Left ventricle myocardium inferior (tissue), 1 donor: ENCODE data around the gene YBX1. TPM values are rescaled to one million over a fixed set of nuclear protein-coding genes. Genes with fewer than 3 reads are reported as not detected.
"Not testable (repeated sequence)": the region's sequence is repeated elsewhere in the genome, so short reads cannot be mapped to it uniquely, and the experiment has no call there.

Source experiments
- DNase-seq: peaks from one replicate; pipeline ENCODE4 v3.0.0-alpha.2; 2020
- H3K27ac ChIP-seq: fragments of 200-600 bp; replicated peaks from 2 replicates; pipeline ENCODE4 v1.8.0; 2021
- H3K27me3 ChIP-seq: fragments of 200-600 bp; 2 replicates; pipeline ENCODE4 v1.8.0; 2021; ENCODE audit warnings: low read depth
- H3K36me3 ChIP-seq: fragments of 200-600 bp; 2 replicates; pipeline ENCODE4 v1.8.0; 2021
- H3K4me1 ChIP-seq: fragments of 200-600 bp; 2 replicates; pipeline ENCODE4 v1.8.0; 2021
- H3K4me3 ChIP-seq: fragments of 200-600 bp; 2 replicates; pipeline ENCODE4 v1.8.0; 2021; ENCODE audit warnings: mild to moderate bottlenecking, moderate library complexity
- H3K9me3 ChIP-seq: fragments of 200-600 bp; replicated peaks from 2 replicates; pipeline ENCODE4 v1.8.0; 2021
- intact Hi-C: fragments of 100-400 bp; cut with micrococcal nuclease; formaldehyde crosslinking; loops from one replicate; pipeline ENCODE4 v1.11.0; 2022
- total RNA-seq: library from RNA; stranded (reverse); fragmentation: NEBNext Ultra II Directional; extraction: Animal tissue kit (Norgen Biotek cat#: 25700); gene quantifications from one replicate; pipeline ENCODE4 v1.2.1, GENCODE V29; 2021
- TF ChIP-seq, protein P1 (sequence below): fragments of 200-600 bp; IDR thresholded peaks from 2 replicates; pipeline ENCODE4 v1.8.0; 2021; ENCODE audit warnings: antibody characterized with exemption, mild to moderate bottlenecking, borderline replicate concordance
- donor health status: DM: no; HTN: yes; CAD: no; lungs with severe emphysema.

YBX1 gene
- total RNA-seq, 1 donor from 2014 or later: 754 TPM

DNA sequence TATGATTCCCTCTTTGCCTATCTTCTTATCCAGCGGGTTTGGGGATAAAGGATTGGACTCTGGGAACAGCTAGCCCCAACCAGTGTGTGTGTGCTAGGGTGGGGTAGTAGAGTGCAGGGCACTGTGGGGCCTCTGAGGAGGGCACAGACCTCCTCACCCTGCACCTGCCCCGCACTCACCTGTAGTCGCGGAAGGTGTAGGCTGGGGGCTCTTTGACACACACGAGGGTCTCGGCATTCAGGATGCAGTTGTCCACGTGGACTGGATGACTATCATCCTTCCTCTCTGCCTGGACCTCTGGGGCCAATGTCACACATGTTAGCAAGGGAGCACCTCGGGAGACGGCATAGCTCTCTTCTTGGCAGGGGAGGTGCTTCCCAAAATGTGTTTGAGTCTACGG lies 65.8 kb downstream of the YBX1 start:
- Histone ChIP-seq H3K9me3 (no peaks in the 10 kb centered on the region), H3K36me3 (peaks cover 61% of the 10 kb centered on the region), H3K4me1 (no peaks in the 10 kb centered on the region), H3K27me3 (no peaks in the 10 kb centered on the region), H3K27ac (no peak overlapping the region), H3K4me3 (no peak overlapping the region)
- TF ChIP-seq, protein P1, sequence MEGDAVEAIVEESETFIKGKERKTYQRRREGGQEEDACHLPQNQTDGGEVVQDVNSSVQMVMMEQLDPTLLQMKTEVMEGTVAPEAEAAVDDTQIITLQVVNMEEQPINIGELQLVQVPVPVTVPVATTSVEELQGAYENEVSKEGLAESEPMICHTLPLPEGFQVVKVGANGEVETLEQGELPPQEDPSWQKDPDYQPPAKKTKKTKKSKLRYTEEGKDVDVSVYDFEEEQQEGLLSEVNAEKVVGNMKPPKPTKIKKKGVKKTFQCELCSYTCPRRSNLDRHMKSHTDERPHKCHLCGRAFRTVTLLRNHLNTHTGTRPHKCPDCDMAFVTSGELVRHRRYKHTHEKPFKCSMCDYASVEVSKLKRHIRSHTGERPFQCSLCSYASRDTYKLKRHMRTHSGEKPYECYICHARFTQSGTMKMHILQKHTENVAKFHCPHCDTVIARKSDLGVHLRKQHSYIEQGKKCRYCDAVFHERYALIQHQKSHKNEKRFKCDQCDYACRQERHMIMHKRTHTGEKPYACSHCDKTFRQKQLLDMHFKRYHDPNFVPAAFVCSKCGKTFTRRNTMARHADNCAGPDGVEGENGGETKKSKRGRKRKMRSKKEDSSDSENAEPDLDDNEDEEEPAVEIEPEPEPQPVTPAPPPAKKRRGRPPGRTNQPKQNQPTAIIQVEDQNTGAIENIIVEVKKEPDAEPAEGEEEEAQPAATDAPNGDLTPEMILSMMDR: no peak
- no peak for DNase-seq
- intact Hi-C loops: loop anchor here (5.0 kb wide), 1 partner anchor 171 kb away; no protein-coding TSS in a partner anchor

DNA sequence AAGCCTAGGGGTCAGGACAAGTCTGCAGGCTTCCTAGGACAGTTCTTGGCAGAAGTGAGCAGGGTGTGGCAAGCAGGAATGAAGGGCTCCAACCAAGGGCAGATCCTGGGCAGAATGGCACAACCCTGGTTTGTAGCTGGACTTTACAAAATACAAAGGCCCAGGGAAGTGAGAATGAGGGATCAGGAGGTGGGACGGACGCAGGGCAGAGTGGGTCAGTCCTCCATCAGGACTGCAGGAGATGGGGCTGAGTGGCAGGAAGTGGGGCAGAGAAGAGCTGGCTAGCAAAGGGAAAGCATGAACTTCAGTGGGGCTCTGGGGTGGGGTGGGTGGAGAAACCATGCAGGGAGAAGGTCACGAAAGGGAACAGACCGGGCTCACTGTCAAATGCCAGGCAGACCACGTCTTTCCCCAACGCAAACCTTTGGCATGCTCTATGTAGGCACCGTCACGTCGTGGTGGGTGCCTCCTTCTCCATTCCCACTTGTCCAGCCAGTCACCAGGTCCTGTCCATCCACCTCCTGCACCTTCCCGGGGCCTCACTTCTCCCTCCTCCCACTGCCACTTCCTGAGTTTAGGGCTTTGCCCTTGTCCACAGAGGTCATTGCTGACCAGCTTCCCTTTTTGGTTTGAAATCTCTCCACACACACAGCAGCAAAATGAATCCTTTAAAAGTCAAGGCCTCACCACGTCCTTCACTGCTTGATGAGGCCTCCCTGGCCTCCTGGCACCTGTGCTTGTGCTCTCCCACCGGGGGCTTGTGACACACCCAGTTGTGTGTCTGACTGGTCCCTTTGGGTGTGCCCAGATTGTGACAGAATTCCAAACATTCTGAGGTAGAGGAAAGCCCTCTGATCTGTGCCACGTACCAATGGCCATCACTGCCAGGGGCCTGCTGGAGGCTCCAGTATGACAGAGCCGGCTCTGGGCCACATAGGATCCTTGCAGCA lies 66.5 kb downstream of the YBX1 start:
- intact Hi-C loops: loop anchor here (5.0 kb wide), 1 partner anchor 171 kb away; no protein-coding TSS in a partner anchor
- no peak for DNase-seq
- no peak overlapping the region for H3K27ac ChIP-seq
- TF ChIP-seq, protein P1: no peak
- peaks cover 69% of the 10 kb centered on the region for H3K36me3 ChIP-seq
- no peaks in the 10 kb centered on the region for H3K9me3 ChIP-seq
- no peaks in the 10 kb centered on the region for H3K4me1 ChIP-seq
- no peak overlapping the region for H3K4me3 ChIP-seq
- H3K27me3 ChIP-seq: no peaks in the 10 kb centered on the region

DNA sequence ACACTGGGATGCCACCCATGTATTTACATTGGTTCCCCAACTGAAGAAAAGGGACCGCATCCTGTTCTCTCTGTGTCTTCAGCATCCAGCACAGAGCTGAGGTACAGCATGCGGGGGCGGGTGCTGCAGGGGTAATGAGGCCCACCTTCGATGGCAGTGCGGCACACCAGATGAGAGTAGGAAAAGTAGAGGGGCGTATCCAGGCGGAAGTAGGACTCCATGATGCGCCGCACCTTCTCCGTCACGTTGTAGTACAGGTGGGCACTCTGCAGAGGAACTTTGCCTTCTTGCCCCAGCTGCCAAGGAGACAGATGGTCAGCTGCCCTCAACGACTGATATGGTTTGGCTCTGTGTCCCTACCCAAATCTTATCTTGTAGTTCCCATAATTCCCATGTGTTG lies 67.8 kb downstream of the YBX1 start:
- H3K27me3 ChIP-seq: no peaks in the 10 kb centered on the region
- H3K4me1 ChIP-seq: no peaks in the 10 kb centered on the region
- intact Hi-C loops: no loop called here
- no peaks in the 10 kb centered on the region for H3K9me3 ChIP-seq
- H3K27ac ChIP-seq: no peak overlapping the region
- H3K4me3 ChIP-seq: no peak overlapping the region
- peaks cover 82% of the 10 kb centered on the region for H3K36me3 ChIP-seq
- TF ChIP-seq, protein P1: no peak
- DNase-seq: no peak

GRCh38 chr1:42751511-42752070 lies 69.4 kb downstream of the YBX1 start:
- H3K27me3 ChIP-seq, H3K4me3 ChIP-seq, H3K9me3 ChIP-seq, H3K4me1 ChIP-seq, DNase-seq, H3K27ac ChIP-seq, intact Hi-C loops: not testable (repeated sequence)
- peaks cover 86% of the 10 kb centered on the region for H3K36me3 ChIP-seq

- TF ChIP-seq, protein P1: no peak
- Histone ChIP-seq H3K27ac (no peak overlapping the region), H3K27me3 (no peaks in the 10 kb centered on the region), H3K9me3 (no peaks in the 10 kb centered on the region), H3K36me3 (peaks cover 86% of the 10 kb centered on the region), H3K4me1 (no peaks in the 10 kb centered on the region), H3K4me3 (no peak overlapping the region)
- no peak for DNase-seq
- intact Hi-C loops: no loop called here
These were observed 70.1 kb downstream of the YBX1 start for GRCh38 chr1:42752284-42752683.

GRCh38 chr1:42753070-42753469 lies 70.9 kb downstream of the YBX1 start:
- Histone ChIP-seq H3K9me3 (no peaks in the 10 kb centered on the region), H3K27me3 (no peaks in the 10 kb centered on the region), H3K27ac (no peak overlapping the region), H3K4me1 (no peaks in the 10 kb centered on the region), H3K36me3 (peaks cover 89% of the 10 kb centered on the region), H3K4me3 (no peak overlapping the region)
- DNase-seq: no peak
- TF ChIP-seq, protein P1: no peak
- intact Hi-C loops: no loop called here
